Fibroblast of skin of abdomen (primary cell): Measurements from ENCODE around the gene PCSK4. TPM values are rescaled to one million over a fixed set of nuclear protein-coding genes. Genes with fewer than 3 reads are reported as not detected.
A peak's percentile ranks its signal among the peaks of the same experiment; 100 is the strongest.
"Not testable (repeated sequence)": the region's sequence is repeated elsewhere in the genome, so short reads cannot be mapped to it uniquely, and the experiment has no call there.

Experiments used
- DNase-seq: peaks from one replicate; pipeline ENCODE4 v3.0.0-alpha.2; 2013
- polyA plus RNA-seq, 2 experiments: library from polyadenylated mRNA; unstranded; fragments of 120-200 nt; gene quantifications; one replicate each; pipeline ENCODE4 v1.2.1, GENCODE V29; 2013; ENCODE audit not compliant: insufficient read length in 2 of 2

The PCSK4 gene
- 1.5 TPM for polyA plus RNA-seq (2013, experiment 1 of 2; ENCODE audit: insufficient read length)
- 2.8 TPM for polyA plus RNA-seq (2013, experiment 2 of 2; ENCODE audit: insufficient read length)

GRCh38 chr19:1490311-1491113 lies at the start of gene PCSK4:
TSS of gene PCSK4 (minus strand) at chr19:1490350. CDS start at chr19:1490346, 4 bp downstream.
- DNase-seq = peak; percentile 99

DNA sequence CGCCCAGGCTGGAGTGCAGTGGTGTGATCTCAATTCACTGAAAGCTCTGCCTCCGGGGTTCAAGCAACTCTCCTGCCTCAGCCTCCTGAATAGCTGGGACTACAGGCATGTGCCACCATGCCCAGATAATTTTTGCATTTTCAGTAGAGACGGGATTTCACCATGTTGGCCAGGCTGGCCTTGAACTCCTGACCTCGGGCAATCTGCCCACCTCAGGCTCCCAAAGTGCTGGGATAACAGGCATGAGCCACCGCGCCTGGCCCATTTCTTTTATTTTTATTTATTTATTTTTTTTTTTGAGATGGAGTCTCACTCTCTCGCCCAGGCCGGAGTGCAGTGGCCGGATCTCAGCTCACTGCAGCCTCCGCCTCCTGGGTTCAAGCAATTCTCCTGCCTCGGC lies 49.6 kb upstream of the PCSK4 start:
- not testable (repeated sequence) for DNase-seq

DNA sequence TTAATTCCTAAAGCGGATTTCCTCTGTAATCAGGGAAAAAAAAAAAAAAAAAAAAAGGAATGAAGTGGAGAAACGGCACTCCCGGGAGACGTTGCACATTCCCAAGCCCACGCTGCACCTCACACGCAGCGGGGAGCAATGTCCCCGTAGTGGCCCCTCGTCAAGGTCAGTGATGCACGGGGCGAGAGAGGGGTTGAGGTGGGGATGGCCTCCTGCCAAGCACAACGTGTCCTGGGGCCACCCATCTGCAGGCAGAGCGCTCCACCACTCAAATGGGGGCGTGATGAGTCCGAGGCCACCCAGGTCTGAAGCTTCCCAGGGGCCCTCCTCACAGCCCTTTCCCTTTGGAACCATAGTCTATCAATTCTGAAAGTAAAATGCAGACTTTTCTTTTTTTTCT lies 48.8 kb upstream of the PCSK4 start:
- DNase-seq = no peak

DNA sequence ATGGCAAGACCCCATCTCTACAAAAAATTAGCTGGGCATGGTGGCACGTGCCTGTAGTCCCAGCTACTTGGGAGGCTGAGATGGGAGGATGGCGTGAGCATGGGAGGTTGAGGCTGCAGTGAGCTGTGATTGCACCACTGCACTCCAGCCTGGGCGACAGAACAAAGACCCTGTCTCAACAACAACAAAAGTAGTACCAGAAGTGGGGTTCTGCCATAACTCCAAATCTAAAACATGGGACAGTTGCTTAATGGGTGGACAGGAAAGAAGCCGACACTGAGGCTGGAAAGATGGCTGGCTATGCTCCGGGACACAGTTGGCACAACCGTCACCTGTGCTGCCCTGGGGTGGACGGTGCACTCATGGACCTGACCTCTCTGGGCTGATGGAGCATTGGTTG lies 45.5 kb upstream of the PCSK4 start:
- DNase-seq = not testable (repeated sequence)

DNA sequence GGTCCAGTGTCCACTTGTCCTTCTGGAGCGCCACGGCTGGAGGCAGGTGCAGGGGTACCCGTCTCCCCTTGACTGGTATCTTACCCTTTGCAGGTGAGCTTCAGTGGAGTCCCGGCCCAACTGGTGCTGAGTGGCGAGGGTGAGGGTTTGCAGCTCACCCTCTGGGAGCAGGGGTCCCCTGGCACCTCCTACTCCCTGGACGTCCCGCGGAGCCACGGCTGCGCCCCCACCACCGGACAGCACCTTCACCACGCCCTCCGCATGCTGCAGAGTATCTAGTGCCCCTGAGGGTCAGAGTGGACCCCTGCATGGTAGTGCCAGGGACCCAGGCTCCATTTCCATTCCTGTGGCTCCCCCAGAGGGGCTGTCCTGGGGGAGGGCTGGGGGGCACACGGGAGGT lies 44.8 kb upstream of the PCSK4 start:
- no peak for DNase-seq

- no peak for DNase-seq
These were observed 43.5 kb upstream of the PCSK4 start for GRCh38 chr19:1533510-1534150.

DNA sequence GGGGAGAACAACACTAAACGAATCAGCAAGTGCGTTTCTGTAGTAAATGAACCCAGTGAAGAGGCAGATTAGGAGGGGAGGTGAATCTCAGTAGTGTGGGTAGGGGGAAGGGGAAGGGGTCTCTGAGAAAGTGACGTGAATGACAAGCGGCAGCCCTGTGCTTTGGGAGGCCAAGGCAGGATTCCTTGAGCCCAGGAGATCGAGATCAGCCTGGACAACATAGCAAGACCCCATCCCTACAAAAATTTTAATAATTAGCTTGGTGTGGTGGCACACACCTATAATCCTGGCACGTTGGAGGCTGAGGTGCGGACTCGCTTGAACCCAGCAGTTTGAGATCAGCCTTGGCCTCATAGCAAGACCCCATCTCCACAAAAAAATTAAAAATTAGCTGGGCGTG lies 41.9 kb upstream of the PCSK4 start:
- no peak for DNase-seq

- no peak for DNase-seq
These were observed 41.4 kb upstream of the PCSK4 start for GRCh38 chr19:1531587-1531986.

GRCh38 chr19:1530856-1531255 lies 40.7 kb upstream of the PCSK4 start:
- not testable (repeated sequence) for DNase-seq

DNA sequence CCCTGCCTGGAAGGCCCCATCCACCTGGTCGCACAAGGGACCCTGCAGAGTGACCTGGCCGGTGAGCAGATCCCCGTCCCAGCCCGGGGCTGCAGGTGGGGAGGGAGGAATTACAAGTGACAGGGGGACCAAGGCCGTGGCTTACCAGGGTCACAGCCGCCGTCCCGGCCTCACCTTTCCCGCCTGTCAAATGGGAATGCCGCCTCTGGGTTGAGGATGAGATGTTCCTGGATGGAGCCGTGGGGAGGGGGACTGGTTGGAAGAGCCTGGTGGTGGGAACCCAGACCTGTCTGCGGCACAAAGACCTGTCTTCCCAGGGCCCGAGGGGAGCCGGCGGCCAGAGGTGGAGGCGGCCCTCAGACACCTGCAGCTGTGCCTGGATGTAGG lies 39.3 kb upstream of the PCSK4 start:
- DNase-seq = no peak

DNA sequence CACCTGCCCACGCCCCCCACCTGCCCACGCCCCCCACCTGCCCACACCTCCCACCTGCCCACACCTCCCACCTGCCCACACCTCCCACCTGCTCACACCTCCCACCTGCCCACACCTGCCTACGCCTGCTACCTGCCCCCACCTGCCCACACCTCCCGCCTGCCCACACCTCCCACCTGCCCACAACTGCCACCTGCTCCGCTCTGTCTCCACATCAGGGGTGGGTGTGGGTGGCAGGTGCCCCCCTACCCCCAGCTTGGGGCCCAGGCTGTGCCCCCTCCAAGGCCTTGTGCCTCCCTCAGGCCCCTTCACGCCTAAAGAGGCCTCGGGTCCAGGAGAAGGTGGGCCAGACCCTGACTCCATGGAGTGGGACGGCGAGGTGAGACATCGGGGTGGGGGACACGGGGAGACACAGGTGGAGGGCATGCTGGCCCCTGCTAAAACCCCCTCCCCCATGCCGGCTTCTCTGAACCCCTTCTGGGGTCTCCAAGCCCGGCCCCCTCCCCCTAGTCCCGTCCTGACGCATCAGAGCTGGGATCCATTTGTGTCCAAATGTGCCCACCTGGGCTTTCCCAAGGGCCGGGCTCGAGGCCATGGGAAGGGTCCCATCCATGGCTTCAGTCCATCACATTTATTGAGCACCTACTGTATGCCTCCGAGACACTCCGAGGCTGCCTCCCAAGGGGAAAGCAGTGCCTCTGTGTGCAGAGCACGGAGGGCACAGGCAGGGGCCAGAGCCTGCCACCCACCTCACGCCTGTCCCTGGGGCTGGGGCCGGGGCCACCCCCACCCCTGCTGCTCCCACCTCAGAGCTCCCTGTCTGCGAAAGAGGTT lies 38.7 kb upstream of the PCSK4 start:
- no peak for DNase-seq

GRCh38 chr19:1527650-1528309 lies 37.6 kb upstream of the PCSK4 start:
- DNase-seq = no peak

- no peak for DNase-seq
These were observed 37.0 kb upstream of the PCSK4 start for GRCh38 chr19:1526979-1527649.

DNA sequence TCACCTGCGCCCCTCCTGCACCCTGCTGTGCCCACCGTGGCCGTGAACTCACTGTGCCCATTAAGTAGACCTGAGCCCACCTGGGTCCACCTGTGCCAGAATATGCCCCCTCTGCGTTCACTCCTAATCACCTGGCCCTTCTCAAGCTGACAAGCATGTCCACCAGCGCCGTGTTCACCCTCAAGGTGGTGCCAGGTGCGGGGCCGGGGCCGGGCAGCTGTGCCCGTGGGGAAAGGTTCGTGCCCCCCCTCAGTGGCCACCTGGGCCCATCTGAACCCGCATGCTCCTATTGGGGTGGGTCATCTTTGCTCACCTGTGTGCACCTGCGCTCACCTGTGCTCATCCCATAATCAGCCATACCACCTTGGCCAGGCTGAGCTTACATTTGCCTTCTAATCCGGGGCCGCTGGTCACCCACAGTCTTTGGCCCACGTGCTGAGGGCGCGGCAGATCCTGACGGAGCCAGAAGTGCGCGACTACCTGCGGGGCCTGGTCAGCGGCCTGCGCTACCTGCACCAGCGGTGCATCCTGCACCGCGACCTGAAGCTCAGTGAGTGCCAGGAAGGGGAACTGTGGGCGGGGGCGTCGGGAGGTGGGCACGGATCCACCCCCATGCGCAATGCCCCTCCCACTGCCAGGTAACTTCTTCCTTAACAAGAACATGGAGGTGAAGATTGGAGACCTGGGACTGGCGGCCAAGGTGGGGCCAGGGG lies 36.1 kb upstream of the PCSK4 start:
- DNase-seq = no peak

DNA sequence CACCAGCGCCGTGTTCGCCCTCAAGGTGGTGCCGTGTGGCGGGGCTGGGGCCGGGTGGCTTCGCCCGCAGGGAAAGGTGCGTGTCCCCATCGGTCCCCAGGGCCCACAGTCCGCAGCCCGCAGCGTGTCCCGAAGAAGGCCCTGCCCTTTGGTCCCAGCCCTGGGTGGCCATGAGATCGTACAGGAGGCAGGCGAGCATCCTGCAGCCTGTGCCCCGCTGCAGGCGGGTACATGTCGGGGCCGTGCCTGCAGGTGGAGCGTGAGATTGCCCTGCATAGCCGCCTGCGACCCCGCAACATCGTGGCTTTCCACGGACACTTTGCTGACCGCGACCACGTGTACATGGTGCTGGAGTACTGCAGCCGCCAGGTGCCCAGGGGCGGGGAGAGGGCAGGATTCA lies 35.2 kb upstream of the PCSK4 start:
- no peak for DNase-seq

DNA sequence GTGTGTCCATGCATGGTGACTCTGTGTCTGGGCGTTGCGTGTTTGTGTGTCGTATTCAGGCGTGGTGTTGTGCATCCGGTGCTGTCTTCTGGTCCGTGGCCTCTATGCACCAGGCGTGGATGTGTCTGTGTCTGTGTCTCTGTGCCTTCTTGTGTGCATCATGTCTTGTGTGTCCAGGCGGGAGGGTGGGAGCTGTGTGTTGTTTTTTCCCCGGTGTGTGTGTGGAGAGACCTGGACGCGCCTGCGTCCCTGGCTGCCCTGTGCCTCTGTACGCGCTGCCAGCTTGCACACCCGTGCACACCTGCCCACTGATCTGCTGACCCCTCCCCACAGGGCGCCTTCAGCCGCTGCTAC lies 34.8 kb upstream of the PCSK4 start:
- no peak for DNase-seq

DNA sequence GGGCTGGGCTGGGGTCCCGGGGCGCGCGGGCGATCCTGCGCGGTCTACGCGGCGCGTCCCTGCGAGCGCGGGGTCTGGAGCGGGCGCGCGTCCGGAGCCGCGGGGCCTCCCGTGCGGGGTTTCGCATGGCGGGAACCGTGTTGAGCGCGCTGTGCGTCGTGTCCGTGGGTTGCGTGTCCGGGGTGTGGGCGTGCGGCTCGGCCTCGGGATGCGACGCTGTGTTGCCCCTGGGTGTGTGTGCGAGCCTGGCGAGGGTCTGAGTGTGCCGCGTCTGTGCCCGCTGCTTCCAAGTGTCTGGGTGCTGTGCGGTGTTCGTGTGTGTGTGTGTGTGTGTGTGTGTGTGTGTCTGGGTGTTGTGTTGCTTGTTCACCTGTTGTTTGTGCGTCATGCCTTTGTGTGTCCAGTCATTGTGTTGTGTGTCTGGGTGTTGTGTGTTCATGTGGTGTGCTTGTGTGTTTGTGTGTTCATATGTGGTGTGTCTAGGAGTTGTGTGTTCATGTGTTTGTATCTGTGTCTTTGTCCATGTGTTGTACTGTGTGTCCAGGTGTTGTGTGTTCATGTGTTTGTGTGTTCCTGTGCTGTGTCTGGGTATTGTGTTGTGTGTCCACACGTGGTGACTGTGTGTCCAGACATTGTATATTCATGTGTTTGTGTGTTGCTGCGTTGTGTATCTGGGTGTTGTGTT lies 34.3 kb upstream of the PCSK4 start:
- DNase-seq = no peak

DNA sequence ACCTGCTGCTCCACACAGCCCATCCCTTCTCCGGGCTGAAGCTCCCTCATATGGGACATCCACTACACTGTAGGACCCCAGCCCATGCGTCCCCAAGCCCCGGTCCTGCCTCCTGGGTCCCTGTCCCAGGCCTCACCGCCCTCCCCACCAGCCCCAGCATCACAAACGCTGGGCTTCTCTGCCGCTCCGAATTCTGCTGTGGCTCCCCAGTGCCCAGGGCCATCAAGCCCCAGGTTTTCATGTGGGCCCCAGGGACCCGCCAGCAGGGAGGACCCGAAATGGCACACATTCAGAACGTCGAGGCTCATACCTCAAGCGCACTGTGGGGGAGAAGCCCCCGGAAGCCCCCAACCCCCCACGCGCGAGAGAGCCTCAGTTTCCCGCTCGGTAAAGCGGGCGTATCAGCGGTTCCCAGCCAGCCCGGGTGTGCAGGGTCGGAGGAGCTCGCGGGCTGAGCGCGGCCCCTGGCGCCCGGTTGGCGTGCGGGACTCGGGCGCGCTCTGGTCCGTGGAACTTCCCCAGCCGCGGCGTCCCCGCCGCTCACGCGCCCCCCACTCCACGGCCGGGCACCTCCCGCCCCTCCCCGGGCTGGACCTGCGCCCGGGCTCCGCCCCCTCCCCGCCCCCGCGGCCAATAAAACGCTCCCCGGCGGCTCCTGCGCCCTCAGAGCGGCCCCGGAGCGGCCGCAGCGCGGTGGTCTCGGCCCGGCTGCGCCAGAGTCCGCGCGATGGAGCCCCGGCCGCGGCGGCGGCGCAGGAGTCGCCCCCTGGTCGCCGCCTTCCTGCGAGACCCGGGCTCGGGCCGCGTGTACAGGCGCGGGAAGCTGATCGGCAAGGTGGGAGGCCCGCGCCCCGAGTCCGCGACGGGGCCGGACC lies 33.5 kb upstream of the PCSK4 start, which contains the start of gene PLK5:
TSS of gene PLK5 (plus strand) at position 666 of the 875 bp plus-strand sequence. CDS start 2,920 bp downstream, outside the sequence.
- DNase-seq = no peak

DNA sequence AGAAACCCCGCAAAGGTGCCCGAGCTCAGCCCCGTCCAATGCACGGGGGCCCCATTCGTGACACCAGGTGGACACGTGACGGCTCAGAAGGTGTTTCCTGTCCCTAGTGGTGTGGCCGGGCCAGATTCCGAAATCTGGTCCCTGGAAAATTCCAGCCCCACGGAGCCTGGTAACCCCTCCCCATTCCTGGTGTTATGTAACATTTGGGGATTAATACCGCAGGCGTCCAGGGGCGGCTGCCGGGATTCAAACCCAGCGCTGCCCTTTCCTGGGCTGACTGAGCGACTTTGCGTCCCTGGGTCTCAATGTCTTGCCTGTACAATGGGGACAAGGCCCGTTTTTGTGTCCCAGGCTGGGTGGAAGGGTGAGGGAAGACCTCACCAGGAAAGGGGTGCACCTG lies 32.7 kb upstream of the PCSK4 start:
- DNase-seq = no peak

GRCh38 chr19:1522061-1522460 lies 31.9 kb upstream of the PCSK4 start:
- DNase-seq = no peak
